Measurements from ENCODE around the gene SDK1.

GRCh38 chr7:3440509-3440908 is 139.5 kb downstream of the SDK1 start:
- TF ChIP-seq, protein P1, sequence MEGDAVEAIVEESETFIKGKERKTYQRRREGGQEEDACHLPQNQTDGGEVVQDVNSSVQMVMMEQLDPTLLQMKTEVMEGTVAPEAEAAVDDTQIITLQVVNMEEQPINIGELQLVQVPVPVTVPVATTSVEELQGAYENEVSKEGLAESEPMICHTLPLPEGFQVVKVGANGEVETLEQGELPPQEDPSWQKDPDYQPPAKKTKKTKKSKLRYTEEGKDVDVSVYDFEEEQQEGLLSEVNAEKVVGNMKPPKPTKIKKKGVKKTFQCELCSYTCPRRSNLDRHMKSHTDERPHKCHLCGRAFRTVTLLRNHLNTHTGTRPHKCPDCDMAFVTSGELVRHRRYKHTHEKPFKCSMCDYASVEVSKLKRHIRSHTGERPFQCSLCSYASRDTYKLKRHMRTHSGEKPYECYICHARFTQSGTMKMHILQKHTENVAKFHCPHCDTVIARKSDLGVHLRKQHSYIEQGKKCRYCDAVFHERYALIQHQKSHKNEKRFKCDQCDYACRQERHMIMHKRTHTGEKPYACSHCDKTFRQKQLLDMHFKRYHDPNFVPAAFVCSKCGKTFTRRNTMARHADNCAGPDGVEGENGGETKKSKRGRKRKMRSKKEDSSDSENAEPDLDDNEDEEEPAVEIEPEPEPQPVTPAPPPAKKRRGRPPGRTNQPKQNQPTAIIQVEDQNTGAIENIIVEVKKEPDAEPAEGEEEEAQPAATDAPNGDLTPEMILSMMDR (IDR thresholded peaks at IDR 0.05; ENCODE audit: low read depth, low read length, missing input control) = no peak
- TF ChIP-seq, protein P2, sequence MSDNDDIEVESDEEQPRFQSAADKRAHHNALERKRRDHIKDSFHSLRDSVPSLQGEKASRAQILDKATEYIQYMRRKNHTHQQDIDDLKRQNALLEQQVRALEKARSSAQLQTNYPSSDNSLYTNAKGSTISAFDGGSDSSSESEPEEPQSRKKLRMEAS (IDR thresholded peaks at IDR 0.05) = no peak
- TF ChIP-seq EGR1 (IDR thresholded peaks at IDR 0.05; ENCODE audit: low read depth in 2 of 2) = no peak
- TF ChIP-seq TAF1 (conservative IDR thresholded peaks at IDR 0.05) = no peak
- TF ChIP-seq FOXA2 (IDR thresholded peaks at IDR 0.05) = no peak
- TF ChIP-seq, protein P3, sequence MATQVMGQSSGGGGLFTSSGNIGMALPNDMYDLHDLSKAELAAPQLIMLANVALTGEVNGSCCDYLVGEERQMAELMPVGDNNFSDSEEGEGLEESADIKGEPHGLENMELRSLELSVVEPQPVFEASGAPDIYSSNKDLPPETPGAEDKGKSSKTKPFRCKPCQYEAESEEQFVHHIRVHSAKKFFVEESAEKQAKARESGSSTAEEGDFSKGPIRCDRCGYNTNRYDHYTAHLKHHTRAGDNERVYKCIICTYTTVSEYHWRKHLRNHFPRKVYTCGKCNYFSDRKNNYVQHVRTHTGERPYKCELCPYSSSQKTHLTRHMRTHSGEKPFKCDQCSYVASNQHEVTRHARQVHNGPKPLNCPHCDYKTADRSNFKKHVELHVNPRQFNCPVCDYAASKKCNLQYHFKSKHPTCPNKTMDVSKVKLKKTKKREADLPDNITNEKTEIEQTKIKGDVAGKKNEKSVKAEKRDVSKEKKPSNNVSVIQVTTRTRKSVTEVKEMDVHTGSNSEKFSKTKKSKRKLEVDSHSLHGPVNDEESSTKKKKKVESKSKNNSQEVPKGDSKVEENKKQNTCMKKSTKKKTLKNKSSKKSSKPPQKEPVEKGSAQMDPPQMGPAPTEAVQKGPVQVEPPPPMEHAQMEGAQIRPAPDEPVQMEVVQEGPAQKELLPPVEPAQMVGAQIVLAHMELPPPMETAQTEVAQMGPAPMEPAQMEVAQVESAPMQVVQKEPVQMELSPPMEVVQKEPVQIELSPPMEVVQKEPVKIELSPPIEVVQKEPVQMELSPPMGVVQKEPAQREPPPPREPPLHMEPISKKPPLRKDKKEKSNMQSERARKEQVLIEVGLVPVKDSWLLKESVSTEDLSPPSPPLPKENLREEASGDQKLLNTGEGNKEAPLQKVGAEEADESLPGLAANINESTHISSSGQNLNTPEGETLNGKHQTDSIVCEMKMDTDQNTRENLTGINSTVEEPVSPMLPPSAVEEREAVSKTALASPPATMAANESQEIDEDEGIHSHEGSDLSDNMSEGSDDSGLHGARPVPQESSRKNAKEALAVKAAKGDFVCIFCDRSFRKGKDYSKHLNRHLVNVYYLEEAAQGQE (IDR thresholded peaks at IDR 0.05) = no peak
- TF ChIP-seq JUND (IDR thresholded peaks at IDR 0.05) = no peak

Measured in liver (tissue), 3 donors.